CD14-positive monocyte (primary cell): ENCODE measurements around the gene TAF5L. TPM values are rescaled to one million over a fixed set of nuclear protein-coding genes. Genes with fewer than 3 reads are reported as not detected.
A peak's percentile ranks its signal among the peaks of the same experiment; 100 is the strongest.
"Not testable (repeated sequence)": the region's sequence is repeated elsewhere in the genome, so short reads cannot be mapped to it uniquely, and the experiment has no call there.

ENCODE experiments used
- DNase-seq, 3 donors: peaks; one replicate each; pipeline ENCODE4 v3.0.0-alpha.2; 2011 to 2022
- H2AFZ ChIP-seq: 2 replicates; pipeline ENCODE4 v1.6.0; 2012; ENCODE audit warnings: mild to moderate bottlenecking, low read depth, low read length, inconsistent platforms; ENCODE audit not compliant: insufficient read depth, poor library complexity, severe bottlenecking
- H3K27ac ChIP-seq, 2 donors: 1 replicate in 1 of 2; 2 replicates in 1 of 2; pipeline ENCODE4 v1.5.1; 2012 to 2013; ENCODE audit warnings: low read length in 2 of 2, control low read depth in 1 of 2, inconsistent platforms in 1 of 2, low read depth in 1 of 2, mild to moderate bottlenecking in 1 of 2
- H3K27me3 ChIP-seq, 2 donors: one replicate each; pipeline versions ENCODE4 v1.6.0 to v1.6.1; 2011 to 2013; ENCODE audit warnings: low read length in 2 of 2; ENCODE audit not compliant: control insufficient read depth in 2 of 2, insufficient read depth in 2 of 2
- H3K36me3 ChIP-seq, 2 donors: replicated peaks in 1 of 2; 1 replicate in 1 of 2; 2 replicates in 1 of 2; pipeline versions ENCODE4 v1.5.1 to v1.6.1; 2012 to 2013; ENCODE audit warnings: low read length in 2 of 2, control low read depth in 1 of 2, inconsistent platforms in 1 of 2, mild to moderate bottlenecking in 1 of 2; ENCODE audit not compliant: insufficient read depth in 2 of 2, control insufficient read depth in 1 of 2
- H3K4me1 ChIP-seq, 2 donors: 1 replicate in 1 of 2; 2 replicates in 1 of 2; pipeline versions ENCODE4 v1.5.1 to v1.6.1; 2012 to 2013; ENCODE audit warnings: low read length in 2 of 2, control low read depth in 1 of 2, inconsistent platforms in 1 of 2, mild to moderate bottlenecking in 1 of 2, moderate library complexity in 1 of 2; ENCODE audit not compliant: insufficient read depth in 2 of 2, control insufficient read depth in 1 of 2
- H3K4me2 ChIP-seq: replicated peaks from 2 replicates; pipeline ENCODE3; 2012; ENCODE audit warnings: low read length, moderate library complexity, mild to moderate bottlenecking; ENCODE audit not compliant: poor library complexity, severe bottlenecking; ENCODE audit errors: extremely low read depth
- H3K4me3 ChIP-seq, 3 experiments: fragments of 200-600 bp in 1 of 3; sonication (generic) in 1 of 3; replicated peaks in 1 of 3; 1 replicate in 2 of 3; 2 replicates in 1 of 3; pipeline ENCODE4 v1.5.1; 2011 to 2013; ENCODE audit warnings: low read length in 3 of 3, mild to moderate bottlenecking in 3 of 3, control low read depth in 2 of 3, low read depth in 2 of 3, inconsistent platforms in 1 of 3, moderate library complexity in 1 of 3
- H3K79me2 ChIP-seq: 2 replicates; pipeline ENCODE4 v1.6.0; 2012; ENCODE audit warnings: mild to moderate bottlenecking, control low read depth, inconsistent platforms, low read length, moderate library complexity; ENCODE audit not compliant: insufficient read depth
- H3K9ac ChIP-seq: 2 replicates; pipeline ENCODE4 v1.6.0; 2017; ENCODE audit warnings: low read length, mild to moderate bottlenecking; ENCODE audit not compliant: insufficient read depth, poor library complexity, severe bottlenecking
- H3K9me3 ChIP-seq, 2 donors: replicated peaks in 1 of 2; 1 replicate in 1 of 2; 2 replicates in 1 of 2; pipeline versions ENCODE4 v1.5.1 to v1.6.1; 2012 to 2013; ENCODE audit warnings: low read length in 2 of 2, control low read depth in 1 of 2; ENCODE audit not compliant: control insufficient read depth in 1 of 2, insufficient read depth in 1 of 2
- H4K20me1 ChIP-seq: 2 replicates; pipeline ENCODE4 v1.6.0; 2012; ENCODE audit warnings: mild to moderate bottlenecking, low read length, control low read depth, moderate library complexity; ENCODE audit not compliant: insufficient read depth
- H3K27ac Mint-ChIP-seq, 7 donors: one replicate each; pipeline ENCODE4 v1.8.0; 2020; ENCODE audit warnings: mild to moderate bottlenecking in 7 of 7, mixed read lengths in 7 of 7, moderate library complexity in 6 of 7, inconsistent platforms in 2 of 7
- H3K27me3 Mint-ChIP-seq, 3 donors: one replicate each; pipeline ENCODE4 v1.8.0; 2021 to 2022; ENCODE audit warnings: low read depth in 3 of 3, mild to moderate bottlenecking in 3 of 3, mixed read lengths in 3 of 3, moderate library complexity in 3 of 3, inconsistent platforms in 1 of 3
- H3K36me3 Mint-ChIP-seq, 2 donors: one replicate each; pipeline ENCODE4 v1.8.0; 2020; ENCODE audit warnings: mixed read lengths in 2 of 2, inconsistent platforms in 1 of 2, mild to moderate bottlenecking in 1 of 2
- H3K4me1 Mint-ChIP-seq: one replicate; pipeline ENCODE4 v1.8.0; 2020; ENCODE audit warnings: mild to moderate bottlenecking, mixed read lengths
- H3K4me3 Mint-ChIP-seq, 2 donors: one replicate each; pipeline ENCODE4 v1.8.0; 2020; ENCODE audit warnings: mild to moderate bottlenecking in 2 of 2, mixed read lengths in 2 of 2, moderate library complexity in 1 of 2
- H3K9me3 Mint-ChIP-seq, 7 donors: one replicate each; pipeline ENCODE4 v1.8.0; 2020 to 2022; ENCODE audit warnings: mixed read lengths in 7 of 7, mild to moderate bottlenecking in 6 of 7, moderate library complexity in 6 of 7, inconsistent platforms in 2 of 7
- WGBS: methylation state at CpG from one replicate; pipeline ENCODE4 v1.1.5; 2013; ENCODE audit warnings: missing lambda C conversion rate; ENCODE audit not compliant: insufficient coverage; 5-methylcytosine and 5-hydroxymethylcytosine counted together
- intact Hi-C, 2 donors: fragments of 100-400 bp; cut with micrococcal nuclease; formaldehyde crosslinking; loops; one replicate each; pipeline versions ENCODE4 v1.15.0 to v1.15.1; 2023
- polyA plus RNA-seq, 3 donors: library from polyadenylated mRNA; depleted of rRNA in 1 of 3; unstranded in 2 of 3; stranded (reverse) in 1 of 3; fragments of 300-500 nt in 2 of 3; fragments of >200 nt in 1 of 3; fragmentation: Illumina TruSeq in 2 of 3; gene quantifications; 1 replicate in 2 of 3; 2 replicates in 1 of 3; pipeline ENCODE4 v1.2.3, GENCODE V29; 2012 to 2021
- TF ChIP-seq, protein P1 (sequence below): fragments of 200-600 bp; IDR thresholded peaks from one replicate; pipeline ENCODE4 v1.8.0; 2022; ENCODE audit warnings: antibody characterized with exemption, mild to moderate bottlenecking

TAF5L gene
- polyA plus RNA-seq, 3 donors, result 3.8 to 15.4 (median 4.9) TPM

DNA sequence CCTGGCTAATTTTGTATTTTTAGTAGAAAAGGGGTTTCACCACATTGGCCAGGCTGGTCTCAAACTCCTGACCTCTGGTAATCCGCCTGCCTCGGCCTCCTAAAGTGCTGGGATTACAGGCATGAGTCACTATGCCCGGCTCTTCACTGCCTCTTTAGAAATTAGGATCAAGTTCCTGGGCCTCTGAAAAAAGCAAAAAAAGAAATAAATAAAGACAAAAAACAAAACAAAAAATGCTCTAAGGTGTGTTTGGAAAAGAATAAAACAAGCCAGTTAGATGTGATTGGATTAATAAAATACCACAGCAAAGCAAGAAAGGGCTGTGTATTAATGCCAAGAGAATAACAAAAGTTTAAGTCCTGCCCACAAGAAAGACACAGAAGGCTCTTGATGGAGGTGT lies 63.2 kb downstream of the TAF5L start:
- intact Hi-C loops, result no loop called here
- H3K4me1 Mint-ChIP-seq, result peaks cover 18% of the 10 kb centered on the region
- no peak overlapping the region for H3K27ac ChIP-seq
- no peak overlapping the region for H3K4me3 Mint-ChIP-seq
- TF ChIP-seq, protein P1, sequence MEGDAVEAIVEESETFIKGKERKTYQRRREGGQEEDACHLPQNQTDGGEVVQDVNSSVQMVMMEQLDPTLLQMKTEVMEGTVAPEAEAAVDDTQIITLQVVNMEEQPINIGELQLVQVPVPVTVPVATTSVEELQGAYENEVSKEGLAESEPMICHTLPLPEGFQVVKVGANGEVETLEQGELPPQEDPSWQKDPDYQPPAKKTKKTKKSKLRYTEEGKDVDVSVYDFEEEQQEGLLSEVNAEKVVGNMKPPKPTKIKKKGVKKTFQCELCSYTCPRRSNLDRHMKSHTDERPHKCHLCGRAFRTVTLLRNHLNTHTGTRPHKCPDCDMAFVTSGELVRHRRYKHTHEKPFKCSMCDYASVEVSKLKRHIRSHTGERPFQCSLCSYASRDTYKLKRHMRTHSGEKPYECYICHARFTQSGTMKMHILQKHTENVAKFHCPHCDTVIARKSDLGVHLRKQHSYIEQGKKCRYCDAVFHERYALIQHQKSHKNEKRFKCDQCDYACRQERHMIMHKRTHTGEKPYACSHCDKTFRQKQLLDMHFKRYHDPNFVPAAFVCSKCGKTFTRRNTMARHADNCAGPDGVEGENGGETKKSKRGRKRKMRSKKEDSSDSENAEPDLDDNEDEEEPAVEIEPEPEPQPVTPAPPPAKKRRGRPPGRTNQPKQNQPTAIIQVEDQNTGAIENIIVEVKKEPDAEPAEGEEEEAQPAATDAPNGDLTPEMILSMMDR, result no peak
- no peaks in the 10 kb centered on the region for H3K36me3 Mint-ChIP-seq
- H2AFZ ChIP-seq, result no peak overlapping the region
- no peaks in the 10 kb centered on the region for H3K36me3 ChIP-seq
- H3K9me3 Mint-ChIP-seq, result no peaks in the 10 kb centered on the region
- no peak overlapping the region for H3K27ac Mint-ChIP-seq
- H3K27me3 ChIP-seq, result no peaks in the 10 kb centered on the region
- H3K27me3 Mint-ChIP-seq, result peaks cover 0 to 2% (median 0%) of the 10 kb centered on the region in 3 donors
- H3K9ac ChIP-seq, result no peak overlapping the region
- no peak for DNase-seq
- H3K4me2 ChIP-seq, result no peak overlapping the region
- no peak overlapping the region for H3K4me3 ChIP-seq
- WGBS, result 100% methylated on average over 3 of the region's 3 CpGs
- H4K20me1 ChIP-seq, result no peaks in the 10 kb centered on the region
- H3K4me1 ChIP-seq, result peaks cover 12 to 19% of the 10 kb centered on the region in 2 donors
- H3K9me3 ChIP-seq, result no peaks in the 10 kb centered on the region
- peaks cover 13% of the 10 kb centered on the region for H3K79me2 ChIP-seq

DNA sequence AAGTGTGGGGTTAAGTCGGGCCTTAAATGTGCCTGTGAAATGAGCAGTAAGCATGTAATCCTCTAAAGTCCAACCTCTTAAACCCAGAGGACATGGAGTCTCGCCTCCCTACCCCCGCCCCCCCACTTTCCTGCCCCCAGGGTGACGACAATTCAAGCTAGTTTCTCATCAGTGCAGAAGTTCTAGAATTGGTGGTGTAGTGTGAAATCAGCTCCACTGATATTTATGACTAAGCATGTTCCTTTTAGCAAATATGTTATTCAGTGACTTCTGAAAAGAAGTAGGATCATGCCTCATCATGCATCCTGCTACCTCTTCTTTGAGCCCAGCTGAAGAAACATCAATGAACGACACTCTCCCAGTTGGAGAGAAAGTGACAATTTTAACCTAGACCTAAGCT lies 64.8 kb downstream of the TAF5L start:
- no peak overlapping the region for H3K27ac Mint-ChIP-seq
- no peaks in the 10 kb centered on the region for H3K9me3 Mint-ChIP-seq
- DNase-seq, result no peak
- Histone ChIP-seq H3K36me3 (no peaks in the 10 kb centered on the region), H3K9me3 (no peaks in the 10 kb centered on the region), H4K20me1 (peaks cover 12% of the 10 kb centered on the region), H3K4me2 (no peak overlapping the region), H3K27me3 (no peaks in the 10 kb centered on the region), H3K4me1 (peaks cover 22 to 26% of the 10 kb centered on the region in 2 donors), H3K79me2 (peaks cover 28% of the 10 kb centered on the region), H3K4me3 (no peak overlapping the region), H2AFZ (peak overlapping the region; percentile 7), H3K27ac (no peak overlapping the region), H3K9ac (no peak overlapping the region)
- H3K4me1 Mint-ChIP-seq, result peaks cover 24% of the 10 kb centered on the region
- peaks cover 0 to 3% of the 10 kb centered on the region in 2 donors for H3K36me3 Mint-ChIP-seq
- 100% methylated on average over 1 of the region's 5 CpGs for WGBS
- TF ChIP-seq, protein P1, result no peak
- no peak overlapping the region for H3K4me3 Mint-ChIP-seq
- intact Hi-C loops, result no loop called here
- H3K27me3 Mint-ChIP-seq, result peaks cover 0 to 2% (median 0%) of the 10 kb centered on the region in 3 donors

DNA sequence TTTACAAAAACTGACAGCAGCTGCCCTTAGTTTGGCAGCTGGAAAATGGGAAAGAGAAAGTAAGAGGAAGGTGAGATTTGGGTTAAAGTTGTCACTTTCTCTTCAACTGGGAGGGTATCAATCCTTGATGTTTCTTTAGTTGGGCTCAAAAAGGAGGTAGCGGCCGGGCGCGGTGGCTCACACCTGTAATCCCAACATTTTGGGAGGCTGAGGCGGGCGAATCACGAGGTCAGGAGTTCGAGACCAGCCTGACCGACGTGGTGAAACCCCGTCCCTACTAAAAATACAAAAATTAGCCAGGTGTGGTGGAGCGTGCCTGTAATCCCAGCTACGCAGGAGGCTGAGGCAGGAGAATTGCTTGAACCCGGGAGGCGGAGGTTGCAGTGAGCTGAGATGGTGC lies 65.8 kb downstream of the TAF5L start:
- H3K36me3 Mint-ChIP-seq, H3K4me2 ChIP-seq, H3K9ac ChIP-seq: not testable (repeated sequence)

More for the DNA sequence above, 65.8 kb downstream of the TAF5L start:
- H3K4me1 Mint-ChIP-seq, result peaks cover 30% of the 10 kb centered on the region
- H3K9me3 ChIP-seq, H3K27ac ChIP-seq, H3K27ac Mint-ChIP-seq, H3K4me3 ChIP-seq, H3K9me3 Mint-ChIP-seq, H3K27me3 Mint-ChIP-seq, H3K27me3 ChIP-seq, intact Hi-C loops, H3K4me3 Mint-ChIP-seq, H3K36me3 ChIP-seq, DNase-seq: not testable (repeated sequence)
- peaks cover 38% of the 10 kb centered on the region for H3K79me2 ChIP-seq
- peaks cover 12% of the 10 kb centered on the region for H4K20me1 ChIP-seq
- peak overlapping the region; percentile 91 for H2AFZ ChIP-seq
- peaks cover 22 to 28% of the 10 kb centered on the region in 2 donors for H3K4me1 ChIP-seq
- 83% methylated on average over 1 of the region's 15 CpGs for WGBS
